Measurements from ENCODE around the gene KDM3A.

KDM3A gene, protein sequence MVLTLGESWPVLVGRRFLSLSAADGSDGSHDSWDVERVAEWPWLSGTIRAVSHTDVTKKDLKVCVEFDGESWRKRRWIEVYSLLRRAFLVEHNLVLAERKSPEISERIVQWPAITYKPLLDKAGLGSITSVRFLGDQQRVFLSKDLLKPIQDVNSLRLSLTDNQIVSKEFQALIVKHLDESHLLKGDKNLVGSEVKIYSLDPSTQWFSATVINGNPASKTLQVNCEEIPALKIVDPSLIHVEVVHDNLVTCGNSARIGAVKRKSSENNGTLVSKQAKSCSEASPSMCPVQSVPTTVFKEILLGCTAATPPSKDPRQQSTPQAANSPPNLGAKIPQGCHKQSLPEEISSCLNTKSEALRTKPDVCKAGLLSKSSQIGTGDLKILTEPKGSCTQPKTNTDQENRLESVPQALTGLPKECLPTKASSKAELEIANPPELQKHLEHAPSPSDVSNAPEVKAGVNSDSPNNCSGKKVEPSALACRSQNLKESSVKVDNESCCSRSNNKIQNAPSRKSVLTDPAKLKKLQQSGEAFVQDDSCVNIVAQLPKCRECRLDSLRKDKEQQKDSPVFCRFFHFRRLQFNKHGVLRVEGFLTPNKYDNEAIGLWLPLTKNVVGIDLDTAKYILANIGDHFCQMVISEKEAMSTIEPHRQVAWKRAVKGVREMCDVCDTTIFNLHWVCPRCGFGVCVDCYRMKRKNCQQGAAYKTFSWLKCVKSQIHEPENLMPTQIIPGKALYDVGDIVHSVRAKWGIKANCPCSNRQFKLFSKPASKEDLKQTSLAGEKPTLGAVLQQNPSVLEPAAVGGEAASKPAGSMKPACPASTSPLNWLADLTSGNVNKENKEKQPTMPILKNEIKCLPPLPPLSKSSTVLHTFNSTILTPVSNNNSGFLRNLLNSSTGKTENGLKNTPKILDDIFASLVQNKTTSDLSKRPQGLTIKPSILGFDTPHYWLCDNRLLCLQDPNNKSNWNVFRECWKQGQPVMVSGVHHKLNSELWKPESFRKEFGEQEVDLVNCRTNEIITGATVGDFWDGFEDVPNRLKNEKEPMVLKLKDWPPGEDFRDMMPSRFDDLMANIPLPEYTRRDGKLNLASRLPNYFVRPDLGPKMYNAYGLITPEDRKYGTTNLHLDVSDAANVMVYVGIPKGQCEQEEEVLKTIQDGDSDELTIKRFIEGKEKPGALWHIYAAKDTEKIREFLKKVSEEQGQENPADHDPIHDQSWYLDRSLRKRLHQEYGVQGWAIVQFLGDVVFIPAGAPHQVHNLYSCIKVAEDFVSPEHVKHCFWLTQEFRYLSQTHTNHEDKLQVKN (N-terminal part only)

DNA sequence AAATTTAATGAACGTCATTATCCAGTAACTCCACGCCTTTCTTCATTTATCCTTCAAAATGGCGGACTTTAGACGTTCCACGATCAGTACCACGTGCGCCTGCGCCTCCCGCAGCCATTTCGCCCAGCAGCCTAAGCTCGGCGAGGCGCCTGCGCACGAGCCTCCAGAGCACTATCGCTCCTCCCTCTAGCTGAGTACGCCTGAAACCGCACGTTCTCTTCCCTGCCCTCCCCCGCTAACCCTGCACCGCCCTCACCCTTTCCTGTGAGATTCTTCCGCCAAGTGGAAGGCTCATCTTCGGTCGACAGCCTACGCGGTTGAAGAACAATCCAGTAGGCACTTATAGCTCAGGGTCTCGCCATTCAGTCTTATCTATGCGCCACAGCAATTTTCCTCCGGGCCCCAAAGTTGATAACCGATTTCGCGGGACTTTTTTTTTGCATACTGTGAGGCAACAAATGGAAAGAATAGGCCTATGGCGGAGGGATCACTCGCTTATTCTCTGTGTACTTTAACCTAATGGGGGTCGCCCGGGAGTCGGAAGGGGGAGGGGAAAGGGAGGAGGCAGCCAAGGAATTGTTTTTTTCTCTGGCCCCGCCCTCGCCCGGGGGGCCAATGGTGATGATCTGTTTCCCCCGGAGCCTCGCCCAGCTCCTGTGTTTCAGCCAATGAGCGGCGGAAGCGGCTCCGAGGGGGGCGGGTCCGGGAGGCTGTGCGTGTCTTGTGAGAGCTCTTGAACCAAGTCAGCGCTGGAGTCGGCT, at the start of gene KDM3A:
Gene KDM3A, plus strand, starts transcription at position 741 of the 761 bp plus-strand sequence. CDS start 677 bp downstream, outside the sequence.
- peak; percentile 97 to 99 (median 99) for DNase-seq

DNA sequence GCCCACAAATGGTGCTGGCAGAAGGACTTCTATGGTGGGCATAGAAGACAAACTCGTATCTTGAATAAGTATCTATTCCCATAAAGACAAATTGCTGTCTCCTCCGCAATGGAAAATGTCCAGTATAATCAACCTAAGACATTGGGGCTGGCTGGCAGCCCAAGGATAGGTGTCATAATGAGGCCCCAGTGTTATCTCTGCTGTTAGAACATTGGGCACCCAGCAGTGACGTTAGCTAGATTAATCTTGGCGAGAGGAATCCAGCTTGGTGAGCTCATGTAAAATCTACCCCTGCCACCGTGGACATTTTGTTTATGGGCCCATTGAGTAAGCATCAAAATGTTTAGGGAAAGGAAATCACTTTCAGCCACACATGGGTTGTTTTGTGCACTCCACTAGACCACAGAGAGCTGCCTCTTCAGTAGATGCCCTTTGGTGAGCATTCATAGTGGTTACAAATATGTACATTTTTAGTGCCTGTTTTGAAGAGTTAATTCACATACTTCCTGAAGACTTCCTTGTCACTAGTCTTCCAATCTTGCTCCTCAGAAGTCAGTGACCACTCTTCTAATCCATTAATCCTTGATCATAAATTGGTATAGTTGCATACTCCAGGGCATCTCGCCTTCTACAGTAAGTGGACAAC, 48.2 kb upstream of the KDM3A start:
- no peak for DNase-seq

DNA sequence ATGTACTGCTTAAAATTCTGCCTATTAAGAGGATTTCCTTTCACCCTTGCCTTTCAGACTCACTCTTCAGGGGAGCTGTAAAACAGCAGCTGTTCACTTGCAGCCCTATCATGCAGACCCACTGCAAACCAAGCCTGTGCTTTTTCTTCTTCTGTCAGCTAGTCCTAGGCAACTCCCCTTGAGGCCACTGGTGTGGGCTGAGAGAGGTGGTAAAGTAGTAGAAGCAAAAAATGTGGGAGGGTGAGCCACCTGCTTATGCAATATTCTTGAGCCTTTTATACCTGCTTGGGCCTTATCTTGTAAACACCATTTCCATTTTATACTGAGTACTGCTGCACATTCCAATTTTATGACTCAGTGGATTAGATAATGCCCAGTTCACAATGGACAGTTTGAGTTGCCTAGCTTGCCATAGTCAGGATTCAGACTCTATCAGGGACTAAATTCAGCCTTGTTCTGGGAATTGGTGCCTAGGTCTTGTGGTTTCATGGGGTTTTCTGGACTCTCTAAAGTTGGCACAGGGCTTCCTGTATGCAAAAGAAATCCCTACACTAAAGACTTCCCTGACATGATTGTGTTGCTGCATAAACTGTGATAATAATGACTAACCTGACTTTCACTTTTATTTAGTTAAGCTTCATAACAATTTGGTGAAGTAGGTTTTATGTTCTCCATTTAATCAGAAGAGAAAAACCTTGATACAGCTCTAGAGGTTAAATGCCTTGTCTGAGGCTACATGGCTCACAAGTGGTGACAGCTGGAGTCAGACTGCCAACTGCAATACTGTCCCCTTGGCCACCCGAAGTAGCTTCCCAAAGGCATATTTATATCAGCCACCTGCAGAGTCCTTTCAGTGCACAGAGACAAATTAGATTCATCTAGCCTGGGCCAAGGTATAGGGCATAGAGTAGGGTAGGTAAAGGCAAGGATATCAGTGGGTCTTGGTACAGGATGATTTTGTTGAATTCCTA, 47.4 kb upstream of the KDM3A start:
- peak in 1 of 6 experiments; percentile 7 for DNase-seq

DNA sequence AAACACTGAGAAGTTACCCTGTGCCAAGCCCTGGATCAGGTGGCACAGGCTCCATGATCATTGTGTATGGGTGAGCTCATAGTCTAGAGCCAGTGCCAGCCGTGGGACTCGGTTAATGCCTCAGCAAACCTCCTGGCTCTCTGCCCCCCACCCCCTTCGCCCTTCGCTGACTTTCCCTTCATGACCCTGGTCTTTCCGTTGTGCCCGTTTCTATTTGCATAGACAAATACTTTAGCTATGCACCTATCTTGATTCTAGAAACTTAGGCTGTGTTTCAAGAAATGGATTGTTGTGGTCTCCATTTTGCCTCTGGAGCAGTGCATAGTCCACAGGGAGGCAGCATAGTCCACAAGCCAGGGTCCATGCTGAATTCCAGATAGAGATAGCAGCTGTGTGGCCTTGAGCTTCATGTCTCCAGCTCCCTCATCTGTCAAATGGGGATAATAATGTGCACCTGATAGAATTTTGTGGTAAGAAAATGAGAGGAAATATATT, 44.8 kb upstream of the KDM3A start:
- no peak for DNase-seq

DNA sequence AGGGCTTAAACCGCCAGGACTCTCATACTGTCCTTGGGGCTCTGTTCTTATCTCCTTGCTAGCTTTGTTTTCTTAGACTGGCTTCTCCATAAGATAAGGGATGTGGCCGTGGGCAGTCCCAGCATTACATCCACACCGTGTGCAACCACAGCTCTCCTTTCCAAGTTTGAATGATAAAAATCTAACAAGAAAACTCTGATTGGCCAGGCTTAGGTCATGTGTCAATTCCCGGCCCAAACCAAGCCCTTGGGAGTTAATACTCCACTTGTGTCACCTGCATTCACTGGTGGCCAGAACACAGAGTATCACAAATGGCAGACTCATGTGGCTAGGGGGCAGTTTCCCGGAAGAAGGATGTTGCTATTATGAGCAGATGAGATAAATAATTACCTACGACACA, 43.2 kb upstream of the KDM3A start:
- no peak for DNase-seq

DNA sequence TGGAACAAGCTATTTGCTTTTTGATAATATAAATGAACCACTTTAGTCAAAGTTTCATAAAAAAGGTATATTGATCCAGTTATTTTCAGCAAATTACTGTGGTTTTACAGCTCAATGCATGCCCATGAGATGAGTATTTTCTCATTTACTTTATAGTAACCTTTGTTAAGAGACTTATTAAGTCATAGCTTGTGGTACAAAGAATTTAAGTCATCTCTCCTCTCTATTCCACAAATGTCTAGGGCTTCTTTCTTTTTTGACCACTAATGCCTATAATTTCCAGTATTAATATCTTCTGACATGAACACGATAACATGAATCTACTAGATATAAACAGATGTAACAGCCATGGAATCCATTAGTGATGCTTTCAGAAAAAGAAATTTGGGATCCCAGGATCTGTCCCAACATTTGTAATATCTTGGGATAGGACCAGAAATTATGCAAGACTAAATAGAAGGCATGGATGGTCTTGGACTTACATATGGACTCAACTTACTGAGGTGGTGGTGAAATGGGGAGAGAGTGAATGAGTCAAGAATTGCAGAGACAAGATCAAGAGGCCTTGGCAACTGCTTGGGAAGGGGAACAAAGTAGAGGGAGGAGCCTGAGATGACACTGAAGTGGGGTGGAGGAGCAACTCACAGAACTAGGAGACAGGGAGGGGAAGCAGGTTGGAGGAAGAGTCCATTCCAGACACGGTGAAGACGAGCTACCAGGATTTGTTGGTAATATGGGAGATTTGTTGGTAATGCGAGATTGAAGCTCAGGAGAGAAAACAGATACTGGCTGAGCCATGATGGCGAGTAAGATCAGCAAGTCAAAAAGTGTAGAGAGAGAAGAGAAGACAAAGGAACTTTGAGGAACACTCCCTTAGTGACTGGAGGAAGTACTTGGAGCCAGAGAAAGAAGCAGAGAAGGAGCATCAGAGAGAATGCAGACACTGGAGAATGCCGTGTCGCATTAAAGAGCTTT, 42.4 kb upstream of the KDM3A start:
- no peak for DNase-seq

DNA sequence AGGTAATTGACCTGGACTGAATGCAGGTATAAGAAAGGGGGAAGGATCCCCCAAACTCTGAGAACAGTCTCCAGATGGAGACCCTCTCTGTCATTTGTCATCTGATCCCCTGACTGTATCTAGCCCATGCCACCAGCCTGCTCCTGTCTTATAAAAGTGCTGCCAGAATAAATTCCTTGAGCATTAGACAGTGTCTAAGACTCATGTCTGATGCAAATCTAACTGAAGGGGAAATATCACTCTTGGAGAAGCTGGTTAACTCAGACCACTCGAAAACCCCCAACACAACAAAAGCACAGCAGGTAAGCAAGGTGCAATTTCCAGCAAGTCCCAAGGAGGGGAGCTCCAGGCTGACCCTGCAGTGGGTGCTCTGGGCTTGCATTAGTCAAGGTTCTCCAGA, 40.9 kb upstream of the KDM3A start:
- no peak for DNase-seq

DNA sequence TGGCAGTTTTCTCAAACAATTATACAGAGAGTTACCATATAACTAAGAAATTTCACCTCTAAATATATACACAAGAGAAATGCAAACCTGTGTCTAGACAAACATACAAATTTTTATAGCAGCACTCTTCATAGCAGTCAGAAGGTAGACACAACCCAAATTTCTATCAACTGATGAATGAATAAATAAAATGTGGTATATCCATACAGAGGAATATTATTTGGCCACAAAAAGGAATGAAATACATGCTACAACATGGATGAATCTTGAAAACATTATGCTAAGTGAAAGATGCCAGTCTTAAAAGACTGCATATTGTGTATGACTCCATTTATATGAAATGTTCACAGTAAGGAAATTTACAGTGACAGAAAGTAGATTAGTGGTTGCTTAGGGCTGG, 30.6 kb upstream of the KDM3A start:
- DNase-seq: no peak

DNA sequence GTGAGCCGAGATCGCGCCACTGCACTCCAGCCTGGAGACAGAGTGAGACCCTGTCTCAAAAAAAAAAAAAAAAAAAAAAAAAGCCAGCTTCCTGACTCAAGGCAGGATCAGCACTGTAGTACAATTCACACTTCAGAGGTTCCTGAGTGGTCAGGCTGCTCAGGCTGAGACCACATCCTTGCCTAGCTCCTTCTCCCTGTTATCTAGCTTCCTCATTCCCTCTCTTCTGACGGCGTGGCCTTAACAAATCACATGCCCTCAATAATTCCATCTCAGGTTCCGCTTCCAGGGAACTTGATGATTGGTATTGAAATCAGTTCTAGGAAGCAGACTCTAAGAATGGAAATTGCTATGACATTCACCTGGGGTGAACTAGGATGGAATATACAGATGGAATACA, 29.8 kb upstream of the KDM3A start:
- no peak for DNase-seq

DNA sequence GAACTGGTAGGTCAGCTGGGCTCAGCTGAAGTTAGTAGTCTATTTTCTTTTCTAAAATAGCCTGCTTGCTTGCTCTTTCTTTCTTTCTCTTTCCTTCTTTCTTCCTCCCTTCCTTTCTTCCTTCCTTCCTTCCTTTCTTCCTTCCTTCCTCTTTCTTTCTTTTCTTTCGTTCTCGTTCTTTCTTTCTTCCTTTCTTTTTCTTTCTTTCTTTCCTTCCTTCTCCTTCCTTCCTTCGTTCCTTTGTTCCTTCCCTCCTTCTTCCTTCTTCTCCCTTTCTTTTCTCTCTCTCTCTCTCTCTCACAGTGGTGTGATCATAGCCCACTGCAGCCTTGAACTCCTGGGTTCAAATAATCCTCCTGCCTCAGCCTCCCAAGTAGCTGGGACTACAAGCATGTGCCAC, 29.2 kb upstream of the KDM3A start:
- no peak for DNase-seq

DNA sequence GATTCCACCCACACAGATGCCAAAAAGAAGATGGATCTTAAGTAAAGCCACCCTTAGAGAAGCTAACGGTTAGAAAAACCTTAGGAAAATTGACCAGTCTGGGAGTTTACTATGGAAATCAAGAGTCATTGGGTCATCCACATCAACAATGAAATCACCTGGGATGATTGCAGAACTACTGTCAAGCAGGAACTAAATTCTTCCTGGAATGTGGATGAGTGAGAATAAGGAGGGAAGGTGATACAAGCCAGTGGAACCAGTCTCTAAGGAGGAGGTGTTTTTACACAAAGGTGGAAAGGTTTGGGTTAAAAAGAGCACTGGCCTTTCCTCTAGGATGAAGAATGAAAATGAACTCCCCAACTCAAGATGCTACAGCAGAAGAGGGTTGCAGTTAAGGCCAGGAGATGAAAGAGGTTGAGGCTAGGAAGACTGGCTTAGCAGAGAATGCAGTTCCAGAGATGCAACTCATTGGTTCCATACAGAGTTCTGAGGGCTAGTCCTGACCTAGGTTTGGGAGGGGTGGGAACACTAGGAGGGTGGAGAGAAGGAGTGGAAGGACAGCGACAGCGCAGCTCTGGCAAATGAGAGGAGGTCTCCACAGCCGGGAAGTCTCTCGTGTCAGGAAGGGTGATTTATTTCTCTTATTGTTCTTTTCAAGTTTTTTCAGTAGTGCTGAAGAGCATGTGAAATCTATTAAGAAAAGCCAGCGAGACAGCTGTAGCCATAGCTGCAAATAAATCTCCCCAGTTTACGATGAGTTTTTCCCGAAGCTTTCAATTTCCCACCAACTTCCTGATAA, 27.7 kb upstream of the KDM3A start:
- no peak for DNase-seq

DNA sequence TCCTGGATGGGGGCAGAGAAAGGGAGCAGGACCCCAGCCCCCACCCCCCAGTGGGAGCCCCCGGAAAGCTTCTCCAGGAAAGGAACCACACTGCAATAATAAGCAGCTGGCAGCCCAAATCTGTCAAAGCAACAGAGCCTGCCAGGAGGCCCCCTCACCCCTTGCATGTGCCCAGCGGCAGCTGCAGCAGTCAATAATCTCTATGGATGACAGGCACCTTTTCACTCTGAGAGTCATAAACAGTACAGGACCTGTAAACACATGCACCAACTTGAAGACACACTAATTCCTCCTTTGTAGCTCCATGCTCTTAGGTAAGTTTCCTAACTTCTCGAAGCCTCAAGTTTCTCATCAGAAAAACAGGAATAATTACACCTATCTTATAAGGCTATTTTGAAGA, 26.2 kb upstream of the KDM3A start:
- DNase-seq: no peak

DNA sequence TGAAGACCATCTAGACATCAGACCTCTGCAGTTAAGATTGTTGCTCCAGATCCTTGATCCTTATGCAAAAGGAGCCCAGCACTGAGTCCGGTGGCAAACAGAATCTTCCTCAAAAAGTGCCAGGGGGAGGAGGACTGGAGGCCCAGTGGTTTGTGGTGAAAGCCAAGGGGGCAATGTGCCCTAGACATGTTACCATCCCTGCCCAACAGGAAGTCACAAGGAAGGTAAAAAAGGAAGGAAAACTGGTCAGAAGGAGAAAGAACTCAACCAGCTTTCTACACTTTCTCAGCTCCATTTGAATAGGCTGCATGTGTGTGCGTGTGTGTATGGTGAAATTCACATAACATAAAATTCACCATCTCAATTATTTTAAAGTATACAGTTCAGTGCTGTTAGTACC, 25.0 kb upstream of the KDM3A start:
- DNase-seq: no peak

DNA sequence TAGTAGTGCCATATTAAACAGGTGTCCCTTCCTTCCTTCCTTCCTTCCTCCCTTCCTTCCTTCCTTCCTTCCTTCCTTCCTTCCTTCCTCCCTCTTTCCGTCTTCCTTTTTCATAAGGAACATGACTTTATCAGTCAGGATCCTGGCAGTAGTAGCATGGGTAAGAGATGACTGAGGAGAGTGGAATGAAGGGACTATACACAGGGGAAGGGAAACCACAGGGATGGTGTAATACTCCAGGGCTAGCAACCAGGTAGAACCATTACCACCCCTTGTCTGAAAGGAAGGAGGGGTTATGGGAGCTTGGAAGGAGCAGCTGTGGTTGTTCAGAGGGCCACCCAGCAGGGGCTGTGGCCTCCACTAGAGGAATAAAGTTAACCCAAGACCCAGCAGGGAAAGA, 23.2 kb upstream of the KDM3A start:
- DNase-seq: no peak

DNA sequence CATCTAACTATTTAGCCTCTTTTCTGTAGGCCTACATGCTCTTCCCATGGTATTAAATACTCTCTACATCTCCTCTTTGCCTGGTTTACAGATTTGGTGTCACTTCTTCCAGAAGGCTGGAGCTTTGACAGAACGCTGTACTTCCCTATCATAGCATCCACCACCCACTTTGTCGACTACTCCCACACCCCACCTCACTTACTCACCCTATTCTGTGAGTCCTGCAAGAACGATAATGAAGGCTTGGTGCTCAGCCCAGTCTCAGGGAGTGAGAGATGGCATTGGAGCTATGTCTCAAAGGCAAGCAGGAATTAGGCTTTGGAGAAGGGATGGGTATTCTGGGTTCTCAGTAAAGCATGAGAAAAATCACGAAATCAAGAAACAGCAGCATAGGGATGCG, 20.3 kb upstream of the KDM3A start:
- DNase-seq: no peak

DNA sequence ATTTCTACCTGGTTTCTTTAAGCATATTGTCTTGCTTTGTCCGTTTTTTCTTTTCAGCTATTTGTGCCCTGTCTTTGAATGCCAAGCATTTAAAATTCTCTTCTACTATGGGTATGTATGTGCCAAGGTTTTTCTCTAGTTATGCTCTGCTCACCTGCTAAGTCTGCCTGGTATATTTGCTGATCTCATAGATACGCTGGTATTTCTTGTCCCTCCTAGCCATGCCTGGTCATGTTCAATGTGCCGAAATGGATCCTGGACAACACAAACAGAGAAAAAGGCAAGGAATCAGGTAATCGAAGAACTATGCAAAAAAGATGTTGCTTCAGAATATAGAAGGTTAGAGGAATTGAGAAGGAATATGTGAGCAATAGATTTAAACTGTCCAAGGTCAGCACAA, 14.9 kb upstream of the KDM3A start:
- no peak for DNase-seq

DNA sequence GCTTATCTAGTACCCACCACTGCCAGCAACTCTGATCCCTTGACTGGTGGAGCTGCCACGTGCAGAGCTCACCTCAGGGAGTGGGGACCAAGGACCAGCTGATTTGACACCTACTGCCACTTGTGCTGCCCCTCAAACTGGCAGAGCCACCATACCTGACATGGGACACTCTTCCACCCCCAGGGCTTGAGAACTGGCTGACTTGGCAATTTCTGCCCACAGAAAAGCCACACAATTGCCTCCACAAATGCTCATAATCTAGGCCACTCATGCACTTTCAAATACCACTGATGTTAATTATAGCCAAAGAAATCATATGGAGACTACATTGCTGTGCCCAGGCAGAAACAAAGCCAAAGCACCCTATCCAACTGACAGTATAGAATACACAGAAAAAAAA, 11.8 kb upstream of the KDM3A start:
- no peak for DNase-seq

DNA sequence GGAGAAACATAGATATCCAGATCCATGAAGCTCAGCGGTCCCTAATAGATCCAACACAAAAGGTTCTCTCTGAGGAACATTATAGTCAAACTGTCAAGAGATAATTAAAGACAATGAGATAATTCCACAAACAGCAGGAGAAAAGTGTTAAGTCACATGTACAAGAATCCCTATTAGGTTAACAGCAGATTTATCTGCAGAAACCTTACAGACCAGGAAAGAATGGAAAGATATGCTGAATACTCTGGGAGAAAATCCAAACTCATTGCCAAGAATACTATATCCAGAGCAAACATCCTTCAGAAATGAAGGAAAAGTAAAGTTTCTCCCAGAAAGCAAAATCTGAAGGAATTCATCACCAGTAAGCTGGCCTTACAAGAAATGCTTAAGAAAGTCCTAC, 10.8 kb upstream of the KDM3A start:
- no peak for DNase-seq
